Mesothelial cell of epicardium (in vitro differentiated cells): Measurements from ENCODE around the gene DIDO1. TPM values are rescaled to one million over a fixed set of nuclear protein-coding genes. Genes with fewer than 3 reads are reported as not detected.

Experiments used
- DNase-seq, 2 experiments: peaks; one replicate each; pipeline ENCODE4 v3.0.0; 2021; ENCODE audit warnings: low spot score in 2 of 2; ENCODE audit not compliant: unreplicated experiment in 2 of 2
- H3K27ac Mint-ChIP-seq: 2 replicates; pipeline ENCODE4 v1.8.0; 2021; ENCODE audit warnings: mixed read lengths
- H3K27me3 Mint-ChIP-seq: 2 replicates; pipeline ENCODE4 v1.8.0; 2021; ENCODE audit warnings: low read depth, mixed read lengths
- H3K36me3 Mint-ChIP-seq: 2 replicates; pipeline ENCODE4 v1.8.0; 2021; ENCODE audit warnings: mixed read lengths
- H3K4me1 Mint-ChIP-seq: 2 replicates; pipeline ENCODE4 v1.8.0; 2021; ENCODE audit warnings: mixed read lengths
- H3K4me3 Mint-ChIP-seq: 2 replicates; pipeline ENCODE4 v1.8.0; 2021; ENCODE audit warnings: mild to moderate bottlenecking, moderate library complexity, mixed read lengths
- H3K9me3 Mint-ChIP-seq: 2 replicates; pipeline ENCODE4 v1.8.0; 2021; ENCODE audit warnings: mixed read lengths
- CTCF ChIP-seq: fragments of 200-600 bp; sonication (generic); IDR thresholded peaks from one replicate; pipeline ENCODE4 v1.5.0; 2021; ENCODE audit warnings: antibody characterized with exemption; ENCODE audit not compliant: unreplicated experiment
- total RNA-seq: library from RNA; stranded (reverse); gene quantifications from 3 replicates; pipeline ENCODE4 v1.2.1, GENCODE V29; 2021

DIDO1 gene
- total RNA-seq, 1 donor from 2014 or later, result 73.1 TPM

GRCh38 chr20:62941792-62942191 lies 15.5 kb upstream of the DIDO1 start:
- Mint-ChIP-seq H3K9me3 (no peaks in the 10 kb centered on the region), H3K36me3 (peaks cover 25% of the 10 kb centered on the region), H3K27me3 (no peaks in the 10 kb centered on the region), H3K4me3 (no peak overlapping the region), H3K27ac (no peak overlapping the region), H3K4me1 (peaks cover 17% of the 10 kb centered on the region)
- no peak for DNase-seq
- TF ChIP-seq CTCF, result no peak

- H3K27me3 Mint-ChIP-seq, result no peaks in the 10 kb centered on the region
- H3K9me3 Mint-ChIP-seq, result no peaks in the 10 kb centered on the region
- TF ChIP-seq CTCF, result no peak
- peaks cover 20% of the 10 kb centered on the region for H3K4me1 Mint-ChIP-seq
- H3K36me3 Mint-ChIP-seq, result peaks cover 21% of the 10 kb centered on the region
- peak overlapping the region; percentile 9 for H3K27ac Mint-ChIP-seq
- no peak for DNase-seq
- H3K4me3 Mint-ChIP-seq, result no peak overlapping the region
These were observed 14.6 kb upstream of the DIDO1 start for GRCh38 chr20:62940875-62941274.

- Mint-ChIP-seq H3K9me3 (no peaks in the 10 kb centered on the region), H3K27ac (peak within 1 kb of the TSS; percentile 98), H3K36me3 (peaks cover 12% of the 10 kb centered on the region), H3K4me3 (peak within 1 kb of the TSS; percentile 86), H3K4me1 (peaks cover 20% of the 10 kb centered on the region), H3K27me3 (no peaks in the 10 kb centered on the region)
- TF ChIP-seq CTCF, result no peak
- peak in 1 of 2 experiments; percentile 66 for DNase-seq
These were observed 12.0 kb upstream of the DIDO1 start, which contains the start of gene GID8 for GRCh38 chr20:62938105-62938888. TSS of gene GID8 (plus strand) at chr20:62938147. CDS start at chr20:62941503, 3,356 bp downstream.

GRCh38 chr20:62937268-62938104 lies 11.2 kb upstream of the DIDO1 start:
- Mint-ChIP-seq H3K9me3 (no peaks in the 10 kb centered on the region), H3K4me3 (no peak overlapping the region), H3K4me1 (peaks cover 20% of the 10 kb centered on the region), H3K27me3 (no peaks in the 10 kb centered on the region), H3K27ac (peak overlapping the region; percentile 98), H3K36me3 (peaks cover 7% of the 10 kb centered on the region)
- no peak for TF ChIP-seq CTCF
- peak; percentile 96 to 97 for DNase-seq

GRCh38 chr20:62935968-62936585 lies 9.8 kb upstream of the DIDO1 start:
- no peak for DNase-seq
- Mint-ChIP-seq H3K9me3 (no peaks in the 10 kb centered on the region), H3K36me3 (no peaks in the 10 kb centered on the region), H3K27me3 (no peaks in the 10 kb centered on the region), H3K27ac (no peak overlapping the region), H3K4me1 (peaks cover 20% of the 10 kb centered on the region), H3K4me3 (no peak overlapping the region)
- no peak for TF ChIP-seq CTCF
